Endodermal cell (in vitro differentiated cells): Measurements from ENCODE around the gene CDHR3. TPM values are rescaled to one million over a fixed set of nuclear protein-coding genes. Genes with fewer than 3 reads are reported as not detected.

Source experiments
- DNase-seq: peaks from one replicate; pipeline ENCODE4 v3.0.0-alpha.2; 2017
- H3K27ac ChIP-seq: 2 replicates; pipeline ENCODE4 v1.5.1; 2013; ENCODE audit warnings: mild to moderate bottlenecking, low read depth, low read length, moderate library complexity
- H3K27me3 ChIP-seq: 2 replicates; pipeline ENCODE4 v1.6.1; 2013; ENCODE audit warnings: mild to moderate bottlenecking, low read length, moderate library complexity; ENCODE audit not compliant: insufficient read depth, control insufficient read depth, poor library complexity, severe bottlenecking
- H3K36me3 ChIP-seq: 2 replicates; pipeline ENCODE4 v1.7.0; 2013; ENCODE audit warnings: mild to moderate bottlenecking, low read length, moderate library complexity; ENCODE audit not compliant: control insufficient read depth, insufficient read depth
- H3K4me1 ChIP-seq: one replicate; pipeline ENCODE4 v1.7.0; 2013; ENCODE audit warnings: low read length; ENCODE audit not compliant: control insufficient read depth, insufficient read depth
- H3K4me3 ChIP-seq: 2 replicates; pipeline ENCODE4 v1.5.1; 2013; ENCODE audit warnings: mild to moderate bottlenecking, low read length, moderate library complexity
- H3K9ac ChIP-seq: 2 replicates; pipeline ENCODE4 v1.6.1; 2013; ENCODE audit warnings: mild to moderate bottlenecking, low read length, moderate library complexity; ENCODE audit not compliant: poor library complexity, severe bottlenecking; ENCODE audit errors: extremely low read depth
- H3K9me3 ChIP-seq: 2 replicates; pipeline ENCODE4 v1.6.1; 2013; ENCODE audit warnings: mild to moderate bottlenecking, low read length, moderate library complexity; ENCODE audit not compliant: control insufficient read depth
- H3K27ac Mint-ChIP-seq: 2 replicates; pipeline ENCODE4 v1.8.0; 2020; ENCODE audit warnings: mixed read lengths
- H3K27me3 Mint-ChIP-seq: 2 replicates; pipeline ENCODE4 v1.8.0; 2021; ENCODE audit warnings: mild to moderate bottlenecking, mixed read lengths; ENCODE audit not compliant: insufficient read depth
- H3K36me3 Mint-ChIP-seq: 2 replicates; pipeline ENCODE4 v1.8.0; 2020; ENCODE audit warnings: low read depth, mixed read lengths
- H3K4me1 Mint-ChIP-seq: 2 replicates; pipeline ENCODE4 v1.8.0; 2020; ENCODE audit warnings: mixed read lengths
- H3K4me3 Mint-ChIP-seq: 2 replicates; pipeline ENCODE4 v1.8.0; 2020; ENCODE audit warnings: mild to moderate bottlenecking, moderate library complexity, mixed read lengths
- H3K9me3 Mint-ChIP-seq: 2 replicates; pipeline ENCODE4 v1.8.0; 2020; ENCODE audit warnings: mild to moderate bottlenecking, mixed read lengths
- CTCF ChIP-seq: fragments of 200-600 bp; sonication (generic); conservative IDR thresholded peaks from 2 replicates; pipeline ENCODE4 v1.5.0; 2021; ENCODE audit warnings: antibody characterized with exemption, mild to moderate bottlenecking
- WGBS, 2 experiments: methylation state at CpG; one replicate each; pipeline versions ENCODE4 v1.1.5 to v1.1.7; 2013; ENCODE audit warnings: missing lambda C conversion rate in 2 of 2, mixed read lengths in 1 of 2; ENCODE audit not compliant: insufficient coverage in 1 of 2, insufficient read length in 1 of 2; 5-methylcytosine and 5-hydroxymethylcytosine counted together
- total RNA-seq, 2 donors: library from RNA; stranded (reverse); fragmentation: NEBNext Ultra II Directional in 1 of 2; extraction: Animal tissue kit (Norgen Biotek cat#: 25700) in 1 of 2; gene quantifications; 2 replicates in 1 of 2; 3 replicates in 1 of 2; pipeline ENCODE4 v1.2.1, GENCODE V29; 2021

The CDHR3 gene
- total RNA-seq, 2 donors from 2014 or later: 7.5 to 16.1 TPM

GRCh38 chr7:106057962-106058927 lies 95.2 kb downstream of the CDHR3 start:
- Histone ChIP-seq H3K4me1 (no peaks in the 10 kb centered on the region), H3K27me3 (no peaks in the 10 kb centered on the region), H3K36me3 (no peaks in the 10 kb centered on the region), H3K9ac (no peak overlapping the region), H3K9me3 (peaks cover 5% of the 10 kb centered on the region), H3K27ac (peak overlapping the region; percentile 90), H3K4me3 (no peak overlapping the region)
- Mint-ChIP-seq H3K4me1 (peaks cover 3% of the 10 kb centered on the region), H3K27ac (no peak overlapping the region), H3K9me3 (peaks cover 13% of the 10 kb centered on the region), H3K4me3 (no peak overlapping the region), H3K36me3 (no peaks in the 10 kb centered on the region), H3K27me3 (peaks cover 4% of the 10 kb centered on the region)
- DNase-seq: peak; percentile 62
- TF ChIP-seq CTCF: no peak
- WGBS, 2 experiments: 78 to 87% methylated on average over 13 to 19 of the region's 19 CpGs

- no peak overlapping the region for H3K27ac Mint-ChIP-seq
- H3K9me3 Mint-ChIP-seq: peaks cover 13% of the 10 kb centered on the region
- H3K4me3 Mint-ChIP-seq: no peak overlapping the region
- Histone ChIP-seq H3K9me3 (peaks cover 5% of the 10 kb centered on the region), H3K27ac (peak overlapping the region; percentile 90), H3K4me1 (no peaks in the 10 kb centered on the region), H3K4me3 (no peak overlapping the region), H3K9ac (no peak overlapping the region), H3K27me3 (no peaks in the 10 kb centered on the region), H3K36me3 (no peaks in the 10 kb centered on the region)
- TF ChIP-seq CTCF: no peak
- peaks cover under 1% of the 10 kb centered on the region for H3K27me3 Mint-ChIP-seq
- 91% methylated on average over 3 of the region's 3 CpGs; no CpG with 5 or more reads in 1 of the 2 experiments for WGBS, 2 experiments
- DNase-seq: no peak
- H3K4me1 Mint-ChIP-seq: peaks cover 3% of the 10 kb centered on the region
- no peaks in the 10 kb centered on the region for H3K36me3 Mint-ChIP-seq
Measured at GRCh38 chr7:106058928-106059324, 95.9 kb downstream of the CDHR3 start.

- H3K36me3 ChIP-seq: no peaks in the 10 kb centered on the region
- peaks cover 5% of the 10 kb centered on the region for H3K9me3 ChIP-seq
- H3K27me3 ChIP-seq: no peaks in the 10 kb centered on the region
- H3K4me3 ChIP-seq: no peak overlapping the region
- peak overlapping the region; percentile 90 for H3K27ac ChIP-seq
- Mint-ChIP-seq H3K27ac (no peak overlapping the region), H3K9me3 (peaks cover 13% of the 10 kb centered on the region), H3K4me3 (no peak overlapping the region), H3K27me3 (no peaks in the 10 kb centered on the region), H3K36me3 (no peaks in the 10 kb centered on the region), H3K4me1 (peaks cover 3% of the 10 kb centered on the region)
- no peaks in the 10 kb centered on the region for H3K4me1 ChIP-seq
- no peak for TF ChIP-seq CTCF
- no peak for DNase-seq
- H3K9ac ChIP-seq: no peak overlapping the region
- WGBS, 2 experiments: 83 to 96% methylated on average over 2 of the region's 2 CpGs
Measured at GRCh38 chr7:106059556-106059955, 96.5 kb downstream of the CDHR3 start.
